HG02884 (cell line): ENCODE results near the gene CCDC85C.

Experiments
- ATAC-seq: cut with Tn5 transposase; IDR thresholded peaks from one replicate; pipeline ENCODE4 v1.9.1; 2021; ENCODE audit warnings: mild to moderate bottlenecking, moderate library complexity; ENCODE audit not compliant: unreplicated experiment

CCDC85C gene

GRCh38 chr14:99606359-99606758 lies 2.4 kb upstream of the CCDC85C start:
- no peak for ATAC-seq

- ATAC-seq, result no peak
These were observed 1.4 kb upstream of the CCDC85C start for GRCh38 chr14:99605299-99605961.

GRCh38 chr14:99604766-99605298 lies 825 bp upstream of the CCDC85C start:
- no peak for ATAC-seq

- peak; percentile 86 for ATAC-seq
These were observed 315 bp upstream of the CCDC85C start for GRCh38 chr14:99604278-99604765.

GRCh38 chr14:99602788-99603415 lies 1.1 kb downstream of the CCDC85C start:
- no peak for ATAC-seq

- ATAC-seq, result no peak
These were observed 1.8 kb downstream of the CCDC85C start for GRCh38 chr14:99602054-99602787.

- ATAC-seq, result no peak
These were observed 2.6 kb downstream of the CCDC85C start for GRCh38 chr14:99601361-99601831.

GRCh38 chr14:99600232-99600888 lies 3.6 kb downstream of the CCDC85C start:
- no peak for ATAC-seq

- no peak for ATAC-seq
These were observed 4.6 kb downstream of the CCDC85C start for GRCh38 chr14:99599393-99599792.

- no peak for ATAC-seq
These were observed 5.2 kb downstream of the CCDC85C start for GRCh38 chr14:99598774-99599173.

GRCh38 chr14:99597911-99598600 lies 6.0 kb downstream of the CCDC85C start:
- ATAC-seq, result no peak

- no peak for ATAC-seq
These were observed 7.2 kb downstream of the CCDC85C start for GRCh38 chr14:99596772-99597171.

GRCh38 chr14:99596071-99596627 lies 7.9 kb downstream of the CCDC85C start:
- ATAC-seq, result no peak

GRCh38 chr14:99595524-99595923 lies 8.5 kb downstream of the CCDC85C start:
- ATAC-seq, result no peak

- peak; percentile 95 for ATAC-seq
These were observed 9.0 kb downstream of the CCDC85C start for GRCh38 chr14:99595034-99595433.

- ATAC-seq, result no peak
These were observed 9.8 kb downstream of the CCDC85C start for GRCh38 chr14:99593971-99594841.

GRCh38 chr14:99592933-99593753 lies 10.9 kb downstream of the CCDC85C start:
- ATAC-seq, result no peak

GRCh38 chr14:99592394-99592793 lies 11.6 kb downstream of the CCDC85C start:
- no peak for ATAC-seq
